ENCODE data around the gene PRR12. TPM values are rescaled to one million over a fixed set of nuclear protein-coding genes. Genes with fewer than 3 reads are reported as not detected.
A peak's percentile ranks its signal among the peaks of the same experiment; 100 is the strongest.

Gene PRR12, protein sequence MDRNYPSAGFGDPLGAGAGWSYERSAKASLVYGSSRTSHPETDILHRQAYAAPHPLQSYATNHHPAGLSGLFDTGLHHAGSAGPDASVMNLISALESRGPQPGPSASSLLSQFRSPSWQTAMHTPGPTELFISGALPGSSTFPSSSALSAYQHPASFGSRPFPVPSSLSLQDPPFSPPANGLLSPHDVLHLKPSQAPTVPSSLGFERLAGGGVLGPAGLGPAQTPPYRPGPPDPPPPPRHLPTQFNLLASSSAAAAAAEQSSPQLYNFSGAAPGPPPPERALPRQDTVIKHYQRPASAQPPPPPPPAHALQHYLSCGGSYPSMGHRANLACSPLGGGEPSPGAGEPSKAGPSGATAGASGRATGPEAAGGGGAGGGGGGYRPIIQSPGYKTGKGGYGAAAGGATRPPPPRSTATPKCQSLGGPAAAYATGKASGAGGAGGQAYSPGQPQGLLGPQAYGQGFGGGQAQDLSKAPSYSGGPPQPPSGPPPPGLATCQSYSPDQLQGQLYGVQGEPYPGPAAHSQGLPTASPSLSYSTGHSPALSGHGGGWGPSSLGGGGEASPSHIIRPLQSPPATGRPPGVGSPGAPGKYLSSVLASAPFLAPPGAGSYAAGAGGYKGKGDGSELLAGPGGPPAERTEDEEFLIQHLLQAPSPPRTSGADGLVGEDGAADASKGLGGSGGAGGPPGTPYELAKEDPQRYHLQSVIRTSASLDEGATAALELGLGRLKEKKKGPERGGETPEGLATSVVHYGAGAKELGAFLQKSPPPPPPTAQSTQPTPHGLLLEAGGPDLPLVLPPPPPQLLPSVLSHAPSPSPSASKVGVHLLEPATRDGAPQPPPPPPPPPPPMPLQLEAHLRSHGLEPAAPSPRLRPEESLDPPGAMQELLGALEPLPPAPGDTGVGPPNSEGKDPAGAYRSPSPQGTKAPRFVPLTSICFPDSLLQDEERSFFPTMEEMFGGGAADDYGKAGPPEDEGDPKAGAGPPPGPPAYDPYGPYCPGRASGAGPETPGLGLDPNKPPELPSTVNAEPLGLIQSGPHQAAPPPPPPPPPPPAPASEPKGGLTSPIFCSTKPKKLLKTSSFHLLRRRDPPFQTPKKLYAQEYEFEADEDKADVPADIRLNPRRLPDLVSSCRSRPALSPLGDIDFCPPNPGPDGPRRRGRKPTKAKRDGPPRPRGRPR (N-terminal part only)
- total RNA-seq (10 to 100 TPM; 26.1 to 26.7 TPM), polyA plus RNA-seq (ENCODE audit: insufficient read length in 6 of 6) (10 to 100 TPM; 21.4 to 33.7 (median 27.0) TPM)
- long read RNA-seq, donor 1, partial matches to known transcripts = 33 of 33 reads
- long read RNA-seq, donor 1, other reads (novel, unspliced or antisense) = 0 of 33 reads
- long read RNA-seq, donor 2, partial matches to known transcripts = 42 of 42 reads
- long read RNA-seq, donor 2, other reads (novel, unspliced or antisense) = 0 of 42 reads
- long read RNA-seq, donor 3, partial matches to known transcripts = 8 of 8 reads
- long read RNA-seq, donor 3, other reads (novel, unspliced or antisense) = 0 of 8 reads
- long read RNA-seq, donor 4 = 0 reads
- long read RNA-seq, donor 5, partial matches to known transcripts = 30 of 30 reads
- long read RNA-seq, donor 5, other reads (novel, unspliced or antisense) = 0 of 30 reads
- long read RNA-seq, donor 6, partial matches to known transcripts = 8 of 8 reads
- long read RNA-seq, donor 6, other reads (novel, unspliced or antisense) = 0 of 8 reads
- long read RNA-seq, donor 7 = 0 reads
- long read RNA-seq, donor 8, full-length matches to known transcripts = 1 of 16 reads
- long read RNA-seq, donor 8, partial matches to known transcripts = 15 of 16 reads
- long read RNA-seq, donor 8, other reads (novel, unspliced or antisense) = 0 of 16 reads
- long read RNA-seq, donor 9 = 0 reads
- long read RNA-seq, donor 10, partial matches to known transcripts = 1 of 2 reads
- long read RNA-seq, donor 10, other reads (novel, unspliced or antisense) = 1 of 2 reads
- long read RNA-seq, donor 11 = 0 reads
- long read RNA-seq, donor 12, partial matches to known transcripts = 15 of 15 reads
- long read RNA-seq, donor 12, other reads (novel, unspliced or antisense) = 0 of 15 reads

DNA sequence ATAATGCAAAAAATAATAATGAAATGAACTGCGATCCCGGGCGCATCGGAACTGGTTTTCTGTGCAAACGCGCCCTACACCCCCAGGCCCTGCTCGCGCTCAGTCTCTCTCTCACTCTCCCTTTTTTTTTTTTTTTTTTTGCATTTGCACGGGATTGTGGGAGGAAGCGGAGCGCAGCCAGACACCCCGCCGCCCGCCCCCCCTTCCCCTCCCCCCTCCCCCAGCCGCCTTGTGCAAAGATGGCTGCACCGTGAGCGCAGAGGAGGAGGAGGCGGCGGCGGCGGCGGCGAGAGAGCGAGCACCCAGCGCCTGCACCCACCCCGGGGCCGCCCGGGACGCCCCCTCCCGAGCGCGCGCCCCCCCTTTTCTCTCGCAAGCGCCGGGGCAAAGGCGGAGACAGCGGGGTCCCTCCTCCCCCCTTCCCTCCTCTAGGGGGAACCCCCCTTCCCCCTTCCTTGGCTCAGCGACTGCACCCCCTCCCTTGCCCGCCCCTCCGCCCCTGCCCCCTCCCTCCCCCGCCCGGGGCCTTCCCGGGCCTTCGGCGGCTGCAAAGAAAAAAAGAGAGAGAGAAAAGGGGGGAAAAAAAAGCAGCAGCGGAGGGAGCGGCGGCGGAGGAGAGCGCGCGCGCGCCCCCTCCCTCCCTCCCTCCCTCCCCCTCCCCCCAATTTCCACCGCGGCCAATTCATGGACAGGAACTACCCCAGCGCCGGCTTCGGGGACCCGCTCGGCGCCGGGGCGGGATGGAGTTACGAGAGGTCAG lies at the start of gene PRR12:
Gene PRR12, plus strand, starts transcription at position 212 of the 760 bp plus-strand sequence. Its CDS starts 473 bp downstream, at position 685.
- DNase-seq = peak; percentile 66 to 87 (median 76)
- intact Hi-C loops (cut with DNase I) = no loop called here
- Histone ChIP-seq H3K9me3 (no peaks in the 10 kb centered on the region), H3K27ac (peak within 1 kb of the TSS; percentile 88), H3K27me3 (no peaks in the 10 kb centered on the region), H3K36me3 (peaks cover 0 to 23% of the 10 kb centered on the region in 2 donors), H3K4me1 (peaks cover 0 to 24% of the 10 kb centered on the region in 2 donors), H3K4me3 (peak within 1 kb of the TSS; percentile 75 to 87)
- ATAC-seq = peak; percentile 63
- TF ChIP-seq, protein P1, sequence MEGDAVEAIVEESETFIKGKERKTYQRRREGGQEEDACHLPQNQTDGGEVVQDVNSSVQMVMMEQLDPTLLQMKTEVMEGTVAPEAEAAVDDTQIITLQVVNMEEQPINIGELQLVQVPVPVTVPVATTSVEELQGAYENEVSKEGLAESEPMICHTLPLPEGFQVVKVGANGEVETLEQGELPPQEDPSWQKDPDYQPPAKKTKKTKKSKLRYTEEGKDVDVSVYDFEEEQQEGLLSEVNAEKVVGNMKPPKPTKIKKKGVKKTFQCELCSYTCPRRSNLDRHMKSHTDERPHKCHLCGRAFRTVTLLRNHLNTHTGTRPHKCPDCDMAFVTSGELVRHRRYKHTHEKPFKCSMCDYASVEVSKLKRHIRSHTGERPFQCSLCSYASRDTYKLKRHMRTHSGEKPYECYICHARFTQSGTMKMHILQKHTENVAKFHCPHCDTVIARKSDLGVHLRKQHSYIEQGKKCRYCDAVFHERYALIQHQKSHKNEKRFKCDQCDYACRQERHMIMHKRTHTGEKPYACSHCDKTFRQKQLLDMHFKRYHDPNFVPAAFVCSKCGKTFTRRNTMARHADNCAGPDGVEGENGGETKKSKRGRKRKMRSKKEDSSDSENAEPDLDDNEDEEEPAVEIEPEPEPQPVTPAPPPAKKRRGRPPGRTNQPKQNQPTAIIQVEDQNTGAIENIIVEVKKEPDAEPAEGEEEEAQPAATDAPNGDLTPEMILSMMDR (IDR thresholded peaks at IDR 0.05) = no peak

DNA sequence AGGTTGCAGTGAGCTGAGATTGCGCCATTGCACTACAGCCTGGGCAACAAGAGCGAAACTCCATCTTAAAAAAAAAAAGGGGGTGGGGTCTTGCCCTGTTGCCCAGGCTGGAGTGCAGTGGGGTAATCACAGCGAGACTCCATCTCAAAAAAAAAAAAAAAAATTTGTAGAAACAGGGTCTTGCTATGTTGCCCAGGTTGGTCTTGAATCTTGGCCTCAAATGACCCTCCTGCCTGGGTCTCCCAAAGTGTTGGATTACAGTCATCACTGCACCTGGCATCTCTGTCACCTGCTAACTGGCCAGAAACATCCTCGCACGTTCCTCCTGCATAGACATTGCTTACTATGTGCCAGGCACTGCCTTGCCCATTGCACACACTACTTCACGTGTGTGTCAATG lies 49.1 kb upstream of the PRR12 start:
- H3K9me3 ChIP-seq = no peaks in the 10 kb centered on the region
- intact Hi-C loops (cut with DNase I) = no loop called here
- DNase-seq (no peak), ATAC-seq (no peak)
- peaks cover 0 to 9% of the 10 kb centered on the region in 2 donors for H3K4me1 ChIP-seq
- TF ChIP-seq, protein P1 (IDR thresholded peaks at IDR 0.05) = no peak
- H3K4me3 ChIP-seq = no peak overlapping the region
- no peak overlapping the region for H3K27ac ChIP-seq
- H3K27me3 ChIP-seq = no peaks in the 10 kb centered on the region
- H3K36me3 ChIP-seq = peaks cover 0 to 59% of the 10 kb centered on the region in 2 donors

DNA sequence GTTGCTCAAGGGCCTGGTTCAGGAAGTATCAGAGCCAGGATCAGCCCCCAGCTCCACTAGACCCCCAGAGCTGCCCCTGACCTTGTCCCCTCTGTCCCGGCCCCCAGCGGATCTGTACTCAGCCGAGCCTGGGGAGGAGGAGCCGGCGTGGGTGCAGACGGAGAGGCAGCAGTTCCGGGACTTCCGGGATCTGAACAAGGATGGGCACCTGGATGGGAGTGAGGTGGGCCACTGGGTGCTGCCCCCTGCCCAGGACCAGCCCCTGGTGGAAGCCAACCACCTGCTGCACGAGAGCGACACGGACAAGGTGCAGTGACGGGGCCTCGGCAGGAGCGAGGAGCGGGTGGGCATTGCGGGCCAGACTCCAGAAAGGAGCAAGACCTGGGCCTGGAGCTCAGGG lies 48.5 kb upstream of the PRR12 start:
- Histone ChIP-seq H3K9me3 (no peaks in the 10 kb centered on the region), H3K36me3 (peaks cover 0 to 54% of the 10 kb centered on the region in 2 donors), H3K27ac (no peak overlapping the region), H3K27me3 (no peaks in the 10 kb centered on the region), H3K4me1 (peaks cover 0 to 14% of the 10 kb centered on the region in 2 donors), H3K4me3 (no peak overlapping the region)
- intact Hi-C loops (cut with DNase I) = no loop called here
- TF ChIP-seq, protein P1 (IDR thresholded peaks at IDR 0.05) = no peak
- DNase-seq (peak in 1 of 4 donors; percentile 61), ATAC-seq (no peak)

Data from left lung (tissue), 14 donors.